Measurements from ENCODE around the gene COL4A6. TPM values are rescaled to one million over a fixed set of nuclear protein-coding genes. Genes with fewer than 3 reads are reported as not detected.

COL4A6 gene
- total and polyA plus RNA-seq, 2 of the 4 experiments (the other 2 are of a cell fraction): 0.36 to 0.74 TPM

- Histone ChIP-seq H2BK20ac (ENCODE audit: low read depth, low read length) (no peak overlapping the region), H3K56ac (ENCODE audit: extremely low read depth, insufficient read depth, low read length) (no peak overlapping the region), H2AK9ac (replicated peaks; ENCODE audit: low read depth, low read length, poor library complexity) (no peak overlapping the region), H3K18ac (ENCODE audit: low read depth, low read length) (no peak overlapping the region), H3K4me2 (ENCODE audit: low read depth, low read length) (no peak overlapping the region), H4K20me1 (ENCODE audit: insufficient read depth, low read length) (peaks cover 10% of the 10 kb centered on the region; the same call in 1 of the 2 replicates), H2AK5ac (ENCODE audit: low read depth, low read length) (no peak overlapping the region), H4K8ac (ENCODE audit: low read depth in 2 of 2, low read length in 2 of 2) (no peak overlapping the region), H3K9ac (ENCODE audit: low read depth, low read length) (no peak overlapping the region), H3K27ac (ENCODE audit: insufficient read depth, low read length) (no peak overlapping the region), H2BK15ac (ENCODE audit: low read depth, low read length) (no peak overlapping the region), H3K23ac (ENCODE audit: low read depth, low read length) (no peak overlapping the region), H3K14ac (replicated peaks; ENCODE audit: low read depth, low read length) (no peak overlapping the region), H2AFZ (replicated peaks; ENCODE audit: low read length, poor library complexity) (no peak overlapping the region), H3K4ac (ENCODE audit: low read depth, low read length) (no peak overlapping the region), H3K27me3 (ENCODE audit: control insufficient read depth, insufficient read depth, low read length) (no peaks in the 10 kb centered on the region), H2BK5ac (ENCODE audit: low read depth, low read length, poor library complexity, severe bottlenecking) (no peak overlapping the region), H3K36me3 (ENCODE audit: control insufficient read depth, insufficient read depth, low read length) (peaks cover 3% of the 10 kb centered on the region; the same call in 1 of the 2 replicates), H3K9me3 (ENCODE audit: control insufficient read depth, insufficient read depth, low read length) (peaks cover 5% of the 10 kb centered on the region; the same call in 1 of the 2 replicates), H3K4me1 (ENCODE audit: control insufficient read depth, insufficient read depth, low read length) (no peaks in the 10 kb centered on the region), H3K9me1 (ENCODE audit: insufficient read depth, low read length) (no peaks in the 10 kb centered on the region), H4K5ac (ENCODE audit: low read depth, low read length) (no peak overlapping the region), H3K79me1 (ENCODE audit: low read depth in 1 of 2, low read length in 2 of 2) (no peaks in the 10 kb centered on the region), H4K91ac (ENCODE audit: insufficient read depth, low read depth, low read length) (no peak overlapping the region), H2BK120ac (ENCODE audit: low read depth, low read length) (no peak overlapping the region), H3K4me3 (ENCODE audit: insufficient read depth, low read depth, low read length) (no peak overlapping the region)
- POLR2A ChIA-PET (ENCODE audit: unreplicated experiment): no interaction called here
- ATAC-seq (ENCODE audit: low read depth): no peak
- dilution Hi-C loops (cut with HindIII; ENCODE audit: low sequenced_read_pairs, unreplicated experiment) (no loop called here), intact Hi-C loops (cut with micrococcal nuclease) (no loop called here), in situ Hi-C loops (cut with MboI; ENCODE audit: low sequenced_read_pairs) (no loop called here)
- TF ChIP-seq MXI1 (IDR thresholded peaks at IDR 0.05; ENCODE audit: borderline replicate concordance, low read depth, low read length) (no peak), ELK1 (IDR thresholded peaks at IDR 0.05; ENCODE audit: borderline replicate concordance, low read depth, low read length) (no peak), RFX5 (IDR thresholded peaks at IDR 0.05; ENCODE audit: low read depth, low read length) (no peak), BHLHE40 (IDR thresholded peaks at IDR 0.05; ENCODE audit: low read depth, low read length) (no peak), NFE2L2 (IDR thresholded peaks at IDR 0.05; ENCODE audit: low read depth, low read length) (no peak), CTCF (conservative IDR thresholded peaks at IDR 0.05; ENCODE audit: low read depth, low read length) (no peak), RAD21 (IDR thresholded peaks at IDR 0.05; ENCODE audit: low read length) (no peak), CEBPB (IDR thresholded peaks at IDR 0.05; ENCODE audit: low read depth, low read length) (no peak), MAFK (IDR thresholded peaks at IDR 0.05; ENCODE audit: low read depth, low read length) (no peak), CHD1 (IDR thresholded peaks at IDR 0.05; ENCODE audit: low read depth, low read length) (no peak), MAZ (IDR thresholded peaks at IDR 0.05; ENCODE audit: borderline replicate concordance, low read depth, low read length) (no peak), SMC3 (IDR thresholded peaks at IDR 0.05; ENCODE audit: low read depth, low read length) (no peak), FOS (IDR thresholded peaks at IDR 0.05; ENCODE audit: low read depth, low read length) (no peak)
- CTCF ChIA-PET: no interaction called here
- BruUV-seq (replicated peaks): no TSS peak
- no peak for DNase-seq
- WGBS, 2 experiments (ENCODE audit: extremely low coverage in 2 of 2, insufficient read length in 1 of 2): 100% methylated on average over 2 of the region's 3 CpGs; no CpG with 5 or more reads in 1 of the 2 experiments
Measured at GRCh38 chrX:108484251-108484650, 46.0 kb upstream of the COL4A6 start.
